Testis (tissue), 2 donors: Measurements from ENCODE around the gene ALK.

ENCODE experiments used
- POLR2A ChIP-seq: fragments of 450-650 bp; IDR thresholded peaks from one replicate; pipeline ENCODE4 v1.6.1; 2017; ENCODE audit warnings: antibody characterized with exemption, mild to moderate bottlenecking, moderate library complexity
- TF ChIP-seq, protein P1 (sequence below), 3 experiments: fragments of 450-650 bp in 2 of 3; fragments of 200-600 bp in 1 of 3; sonication (generic) in 1 of 3; IDR thresholded peaks; one replicate each; pipeline ENCODE4 v1.5.1; 2016 to 2019; ENCODE audit warnings: antibody characterized with exemption in 3 of 3, mild to moderate bottlenecking in 2 of 3, moderate library complexity in 1 of 3

DNA sequence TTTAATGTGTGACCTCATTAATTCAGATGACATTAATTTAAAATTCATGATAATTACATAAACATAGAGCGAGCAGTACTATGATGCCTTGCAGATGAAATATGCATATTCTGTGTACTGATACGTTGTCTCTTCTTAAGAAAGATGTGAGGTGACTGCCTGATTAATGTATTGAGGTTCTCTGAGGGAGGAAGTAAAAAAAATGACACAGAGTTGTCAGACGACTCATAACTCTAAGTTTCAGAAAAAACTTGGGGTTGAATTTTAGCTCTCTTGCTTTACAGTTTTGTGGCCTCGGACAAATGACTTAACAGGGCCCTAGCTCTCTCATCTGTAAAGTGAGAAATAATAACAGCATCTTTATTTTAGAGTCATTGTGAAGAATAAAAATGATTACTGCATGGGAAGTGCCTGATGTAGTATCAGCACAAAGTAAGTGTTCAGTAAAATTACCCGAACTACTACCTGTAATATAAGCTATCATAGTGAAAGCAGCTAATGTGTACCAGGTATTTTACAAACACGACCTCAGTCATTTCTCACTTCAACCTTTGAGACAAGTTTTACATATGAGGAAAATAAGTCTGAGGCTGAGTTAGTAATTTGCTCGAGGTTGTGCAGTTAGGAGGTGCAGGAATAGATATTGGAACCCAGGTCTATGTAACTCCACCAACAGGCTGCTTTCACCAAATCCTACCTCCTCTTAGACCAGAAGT lies 65.3 kb downstream of the ALK start:
- TF ChIP-seq POLR2A = no peak
- TF ChIP-seq, protein P1, sequence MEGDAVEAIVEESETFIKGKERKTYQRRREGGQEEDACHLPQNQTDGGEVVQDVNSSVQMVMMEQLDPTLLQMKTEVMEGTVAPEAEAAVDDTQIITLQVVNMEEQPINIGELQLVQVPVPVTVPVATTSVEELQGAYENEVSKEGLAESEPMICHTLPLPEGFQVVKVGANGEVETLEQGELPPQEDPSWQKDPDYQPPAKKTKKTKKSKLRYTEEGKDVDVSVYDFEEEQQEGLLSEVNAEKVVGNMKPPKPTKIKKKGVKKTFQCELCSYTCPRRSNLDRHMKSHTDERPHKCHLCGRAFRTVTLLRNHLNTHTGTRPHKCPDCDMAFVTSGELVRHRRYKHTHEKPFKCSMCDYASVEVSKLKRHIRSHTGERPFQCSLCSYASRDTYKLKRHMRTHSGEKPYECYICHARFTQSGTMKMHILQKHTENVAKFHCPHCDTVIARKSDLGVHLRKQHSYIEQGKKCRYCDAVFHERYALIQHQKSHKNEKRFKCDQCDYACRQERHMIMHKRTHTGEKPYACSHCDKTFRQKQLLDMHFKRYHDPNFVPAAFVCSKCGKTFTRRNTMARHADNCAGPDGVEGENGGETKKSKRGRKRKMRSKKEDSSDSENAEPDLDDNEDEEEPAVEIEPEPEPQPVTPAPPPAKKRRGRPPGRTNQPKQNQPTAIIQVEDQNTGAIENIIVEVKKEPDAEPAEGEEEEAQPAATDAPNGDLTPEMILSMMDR (IDR thresholded peaks at IDR 0.05) = no peak
